ENCODE measurements around the gene SPRR2B.
"Not testable (repeated sequence)": the region's sequence is repeated elsewhere in the genome, so short reads cannot be mapped to it uniquely, and the experiment has no call there.

The SPRR2B gene

GRCh38 chr1:153032677-153033308, 38.6 kb downstream of the SPRR2B start:
- DNase-seq = no peak

DNA sequence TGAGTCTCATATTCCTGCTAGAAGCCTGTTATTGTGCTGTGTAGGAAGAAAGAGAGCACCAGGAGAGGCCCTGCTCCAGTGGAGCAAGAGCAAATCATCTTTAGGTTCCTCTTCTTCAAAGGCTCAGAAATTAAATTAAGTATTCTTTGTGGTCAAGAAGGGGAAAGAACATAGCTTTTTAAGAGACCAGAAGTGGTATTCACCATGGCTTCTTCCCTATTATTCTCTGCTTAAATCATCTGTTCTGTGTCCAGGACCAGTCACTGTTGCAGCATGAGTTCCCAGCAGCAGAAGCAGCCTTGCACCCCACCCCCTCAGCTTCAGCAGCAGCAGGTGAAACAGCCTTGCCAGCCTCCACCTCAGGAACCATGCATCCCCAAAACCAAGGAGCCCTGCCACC, 39.3 kb downstream of the SPRR2B start:
- no peak for DNase-seq

DNA sequence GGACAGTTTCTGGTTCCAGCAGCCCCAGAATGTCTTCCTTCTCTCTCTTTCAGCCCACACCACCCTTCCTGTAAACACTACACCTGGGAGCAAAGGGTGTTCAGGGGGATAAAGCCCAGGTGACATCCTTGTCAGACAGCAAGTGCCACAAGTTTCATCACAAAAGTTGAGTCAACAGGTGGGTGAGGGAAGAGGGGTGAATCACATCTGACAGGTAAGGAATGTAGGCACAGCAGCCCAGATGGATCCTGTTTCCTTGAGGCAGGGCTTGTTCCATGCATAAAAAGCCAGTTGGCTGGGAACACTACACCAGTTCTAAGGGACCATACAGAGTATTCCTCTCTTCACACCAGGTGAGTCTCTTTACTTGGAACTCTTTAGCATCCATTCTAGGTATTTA, 40.5 kb downstream of the SPRR2B start, which contains the start of gene SPRR1B:
SPRR1B (plus strand) TSS at position 309 of the 400 bp plus-strand sequence. CDS start 1,143 bp downstream, outside the sequence.
- DNase-seq = no peak

GRCh38 chr1:153028766-153029165, 42.6 kb downstream of the SPRR2B start:
- DNase-seq = no peak

DNA sequence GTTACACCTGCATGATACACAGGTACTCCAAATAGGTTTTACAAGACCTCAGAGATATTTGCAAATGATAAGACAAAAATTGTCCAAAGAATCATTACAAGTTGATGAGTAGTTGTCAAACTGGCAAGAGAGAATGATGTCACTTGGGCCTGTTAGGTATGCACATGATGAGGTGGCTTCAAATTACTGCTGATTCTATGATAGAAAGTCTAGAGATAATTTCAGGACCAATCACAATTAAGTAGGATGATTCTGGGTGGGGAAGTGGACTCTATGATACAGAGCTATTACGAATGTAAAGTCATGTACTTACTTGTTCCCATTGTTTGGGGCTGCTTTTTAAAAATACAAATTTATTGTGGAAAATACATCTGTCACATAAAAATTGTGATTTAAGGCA, 45.6 kb downstream of the SPRR2B start:
- no peak for DNase-seq

GRCh38 chr1:153024413-153024812, 47.0 kb downstream of the SPRR2B start:
- no peak for DNase-seq

GRCh38 chr1:153023109-153023508, 48.3 kb downstream of the SPRR2B start:
- DNase-seq = no peak

- DNase-seq = not testable (repeated sequence)
These were observed 49.1 kb downstream of the SPRR2B start for GRCh38 chr1:153022340-153022739.

DNA sequence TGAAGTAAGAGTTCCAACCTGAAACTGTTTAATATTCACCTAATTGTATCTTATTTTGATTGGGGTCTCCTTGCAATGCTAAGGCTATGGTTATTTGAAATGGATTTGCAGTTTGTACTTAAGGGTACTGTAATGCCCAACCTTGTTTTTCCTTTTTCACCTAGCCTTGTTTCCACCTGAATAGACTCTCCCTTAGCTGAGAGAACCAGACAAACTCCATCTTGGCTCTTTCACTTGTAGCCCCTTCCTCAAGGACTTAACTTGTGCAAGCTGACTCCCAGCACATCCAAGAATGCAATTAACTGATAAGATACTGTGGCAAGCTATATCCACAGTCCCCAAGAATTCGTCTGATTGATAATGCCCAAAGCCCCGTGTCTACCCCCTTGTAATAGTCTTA, 49.6 kb downstream of the SPRR2B start:
- not testable (repeated sequence) for DNase-seq

All from activated gamma-delta T cell treated with Interleukin-2 at 50 U/mL for 16 hours (primary cell).